Keratinocyte (primary cell): ENCODE data around the gene RBFOX2. TPM values are rescaled to one million over a fixed set of nuclear protein-coding genes. Genes with fewer than 3 reads are reported as not detected.

ENCODE experiments used
- DNase-seq: peaks from one replicate; pipeline ENCODE4 v3.0.0-alpha.2; 2011; ENCODE audit warnings: low read depth, missing footprints, low spot score
- FAIRE-seq: peaks from 2 replicates; lab custom pipeline; 2011; peaks lifted over from hg19 to GRCh38; lab: Jason Lieb, UNC
- H2AFZ ChIP-seq: 2 replicates; pipeline ENCODE4 v1.6.0; 2012; ENCODE audit warnings: low read length, control low read depth, inconsistent platforms; ENCODE audit not compliant: control insufficient read depth
- H3K27ac ChIP-seq: 2 replicates; pipeline ENCODE4 v1.5.1; 2011; ENCODE audit warnings: low read length; ENCODE audit not compliant: control insufficient read depth, insufficient read depth
- H3K27me3 ChIP-seq: 3 replicates; pipeline ENCODE4 v1.6.0; 2011; ENCODE audit warnings: low read length; ENCODE audit not compliant: control insufficient read depth, insufficient read depth; ENCODE audit errors: extremely low read depth
- H3K36me3 ChIP-seq, 2 experiments: 2 replicates in 1 of 2; 3 replicates in 1 of 2; pipeline ENCODE4 v1.5.1; 2011; ENCODE audit warnings: low read length in 2 of 2, mild to moderate bottlenecking in 1 of 2; ENCODE audit not compliant: control insufficient read depth in 2 of 2, insufficient read depth in 2 of 2; ENCODE audit errors: extremely low read depth in 1 of 2
- H3K4me1 ChIP-seq: 3 replicates; pipeline ENCODE4 v1.5.1; 2011; ENCODE audit warnings: low read length; ENCODE audit not compliant: control insufficient read depth, insufficient read depth; ENCODE audit errors: extremely low read depth
- H3K4me2 ChIP-seq: 3 replicates; pipeline ENCODE4 v1.6.0; 2011; ENCODE audit warnings: low read depth, low read length; ENCODE audit not compliant: control insufficient read depth, insufficient read depth; ENCODE audit errors: extremely low read depth
- H3K4me3 ChIP-seq, 3 experiments: fragments of 200-600 bp in 1 of 3; sonication (generic) in 1 of 3; 2 replicates in 2 of 3; 3 replicates in 1 of 3; pipeline ENCODE4 v1.5.1; 2011 to 2016; ENCODE audit warnings: low read length in 3 of 3, mild to moderate bottlenecking in 3 of 3, control low read depth in 2 of 3, inconsistent platforms in 1 of 3, low read depth in 1 of 3, mixed read lengths in 1 of 3, mixed run types in 1 of 3, moderate library complexity in 1 of 3; ENCODE audit not compliant: control insufficient read depth in 2 of 3, insufficient read depth in 2 of 3; ENCODE audit errors: extremely low read depth in 1 of 3
- H3K79me2 ChIP-seq: 2 replicates; pipeline ENCODE4 v1.6.0; 2012; ENCODE audit warnings: low read length; ENCODE audit not compliant: control insufficient read depth, insufficient read depth
- H3K9ac ChIP-seq: 3 replicates; pipeline ENCODE4 v1.6.0; 2011; ENCODE audit warnings: low read length; ENCODE audit not compliant: control insufficient read depth, insufficient read depth; ENCODE audit errors: extremely low read depth
- H3K9me1 ChIP-seq: 3 replicates; pipeline ENCODE4 v1.6.0; 2011; ENCODE audit warnings: low read length; ENCODE audit not compliant: control insufficient read depth, insufficient read depth; ENCODE audit errors: extremely low read depth
- H3K9me3 ChIP-seq: 2 replicates; pipeline ENCODE4 v1.5.1; 2012; ENCODE audit warnings: low read depth, low read length; ENCODE audit not compliant: control insufficient read depth
- H4K20me1 ChIP-seq: 3 replicates; pipeline ENCODE4 v1.6.0; 2011; ENCODE audit warnings: low read length; ENCODE audit not compliant: control insufficient read depth, insufficient read depth; ENCODE audit errors: extremely low read depth
- CTCF ChIP-seq, 3 experiments: IDR thresholded peaks in 1 of 3; conservative IDR thresholded peaks in 1 of 3; optimal IDR thresholded peaks in 1 of 3; 2 replicates in 2 of 3; 3 replicates in 1 of 3; pipeline versions ENCODE3 to v1.5.1; 2011; ENCODE audit warnings: low read length in 3 of 3, mild to moderate bottlenecking in 3 of 3, moderate library complexity in 2 of 3, control low read depth in 1 of 3, inconsistent platforms in 1 of 3; ENCODE audit not compliant: insufficient read depth in 2 of 3; ENCODE audit errors: extremely low read depth in 1 of 3
- EZH2 ChIP-seq: IDR thresholded peaks from one replicate; pipeline ENCODE4 v1.6.1; 2012; ENCODE audit warnings: inconsistent platforms, mild to moderate bottlenecking, low read length, moderate library complexity
- dilution Hi-C: fragments of 300-500 bp; cut with MboI; formaldehyde crosslinking; loops from one replicate; pipeline ENCODE4 v1.7.0; 2020; ENCODE audit warnings: low sequenced_read_pairs; ENCODE audit not compliant: extremely low pct_ligation_motif_present
- polyA plus RNA-seq, 5 experiments: library from polyadenylated mRNA; depleted of rRNA in 3 of 5; stranded (reverse) in 3 of 5; stranded (forward) in 1 of 5; unstranded in 1 of 5; fragments of >200 nt; gene quantifications; 1 replicate in 1 of 5; 2 replicates in 3 of 5; 3 replicates in 1 of 5; pipeline versions ENCODE4 v1.2.1 to v1.2.3, GENCODE V29; 2011 to 2012; ENCODE audit warnings: missing spikeins in 2 of 5, low read depth in 1 of 5, low replicate concordance in 1 of 5

RBFOX2 gene
- polyA plus RNA-seq, 1 donor (not counting 4 experiments of a cell fraction or from before 2014, with no cell fraction given) = 118 TPM

DNA sequence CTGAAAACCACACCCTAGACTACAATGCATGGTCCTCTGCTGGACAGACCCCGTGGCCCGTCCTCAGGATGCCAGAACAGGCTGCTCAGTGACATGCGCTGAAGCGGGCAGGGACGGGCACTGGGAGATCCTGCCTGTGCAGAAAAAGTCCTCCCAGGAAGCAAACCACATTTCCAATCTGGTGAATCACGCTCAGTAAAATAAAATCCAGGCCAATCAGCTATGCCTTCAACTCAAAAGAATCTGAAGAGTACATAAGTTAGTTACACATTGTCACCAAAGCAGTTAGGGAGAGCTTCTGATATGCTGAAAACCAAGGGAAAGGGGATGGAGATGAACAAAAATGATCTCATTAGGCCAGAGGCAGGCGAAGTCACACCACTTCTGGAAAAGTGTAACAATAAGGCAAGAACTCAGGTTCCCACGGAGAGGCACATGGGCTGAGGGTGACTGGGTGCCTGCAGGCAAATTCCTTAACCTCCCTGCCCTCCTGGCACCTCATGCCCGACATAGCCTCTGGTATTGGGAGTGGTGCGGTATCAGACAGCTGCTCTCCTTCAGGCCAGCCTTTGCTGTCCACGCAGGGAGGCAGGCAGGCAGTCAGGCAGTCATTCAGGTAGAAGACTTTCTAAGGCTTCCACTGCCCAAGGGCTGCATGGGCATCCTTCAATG lies 244.5 kb downstream of the RBFOX2 start:
- dilution Hi-C loops = loop anchor here (5.0 kb wide), 1 partner anchor 53 kb away; no protein-coding TSS in a partner anchor
- peak overlapping the region; percentile 87 for H3K27ac ChIP-seq
- H4K20me1 ChIP-seq = peaks cover 5% of the 10 kb centered on the region
- TF ChIP-seq EZH2 (no peak), CTCF (optimal IDR thresholded peaks at IDR 0.05 in 1 of 3, IDR thresholded peaks at IDR 0.05 in 1 of 3, conservative IDR thresholded peaks at IDR 0.05 in 1 of 3; ENCODE audit: extremely low read depth in 1 of 3, insufficient read depth in 2 of 3, low read length in 3 of 3) (no peak)
- peaks cover 58% of the 10 kb centered on the region for H3K79me2 ChIP-seq
- peaks cover 6 to 11% of the 10 kb centered on the region in 2 experiments for H3K36me3 ChIP-seq
- FAIRE-seq = peak; percentile 95
- no peak overlapping the region for H2AFZ ChIP-seq
- H3K27me3 ChIP-seq = no peaks in the 10 kb centered on the region
- H3K9me1 ChIP-seq = no peaks in the 10 kb centered on the region
- H3K4me1 ChIP-seq = peaks cover 34% of the 10 kb centered on the region
- peak overlapping the region; percentile 72 for H3K4me2 ChIP-seq
- H3K4me3 ChIP-seq = peak overlapping the region in 2 of 3 experiments; percentile 1 to 8
- DNase-seq = peak; percentile 48
- H3K9me3 ChIP-seq = no peaks in the 10 kb centered on the region
- H3K9ac ChIP-seq = peak overlapping the region; percentile 55

DNA sequence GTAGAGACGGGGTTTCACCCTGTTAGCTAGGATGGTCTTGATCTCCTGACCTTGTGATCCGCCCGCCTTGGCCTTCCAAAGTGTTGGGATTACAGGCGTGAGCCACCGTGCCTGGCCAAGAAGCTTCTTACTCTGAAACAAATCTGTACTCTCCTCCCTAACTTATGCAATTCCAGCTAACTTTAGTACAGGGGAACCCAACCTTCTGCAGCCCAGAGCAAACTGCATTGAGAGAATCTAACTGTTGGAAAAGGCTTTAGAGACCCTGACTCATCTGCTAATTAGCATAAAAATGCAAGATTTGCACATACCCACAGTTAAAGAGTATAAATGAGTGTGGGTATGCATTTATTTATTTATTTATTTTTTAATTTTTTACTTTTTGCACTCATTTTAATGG lies 246.1 kb downstream of the RBFOX2 start:
- Histone ChIP-seq H3K27me3 (no peaks in the 10 kb centered on the region), H3K9ac (no peak overlapping the region), H3K36me3 (peaks cover 4 to 11% of the 10 kb centered on the region in 2 experiments), H3K9me1 (no peaks in the 10 kb centered on the region), H3K27ac (no peak overlapping the region), H3K79me2 (peaks cover 55% of the 10 kb centered on the region), H4K20me1 (peaks cover 5% of the 10 kb centered on the region), H3K4me2 (no peak overlapping the region), H3K4me3 (no peak overlapping the region), H3K4me1 (peaks cover 43% of the 10 kb centered on the region), H3K9me3 (no peaks in the 10 kb centered on the region), H2AFZ (no peak overlapping the region)
- dilution Hi-C loops = loop anchor here (5.0 kb wide), 1 partner anchor 55 kb away; no protein-coding TSS in a partner anchor
- TF ChIP-seq EZH2 (no peak), CTCF (optimal IDR thresholded peaks at IDR 0.05 in 1 of 3, IDR thresholded peaks at IDR 0.05 in 1 of 3, conservative IDR thresholded peaks at IDR 0.05 in 1 of 3; ENCODE audit: extremely low read depth in 1 of 3, insufficient read depth in 2 of 3, low read length in 3 of 3) (no peak)
- DNase-seq (no peak), FAIRE-seq (no peak)
